Parietal lobe (tissue), 1 donor: ENCODE data around the gene DMGDH. TPM values are rescaled to one million over a fixed set of nuclear protein-coding genes. Genes with fewer than 3 reads are reported as not detected.

Experiments used
- total RNA-seq: library from RNA; depleted of rRNA; stranded (reverse); fragments of >200 nt; gene quantifications from one replicate; pipeline ENCODE4 v1.2.3, GENCODE V29; 2014

DMGDH gene
- 3.1 TPM for total RNA-seq

DNA sequence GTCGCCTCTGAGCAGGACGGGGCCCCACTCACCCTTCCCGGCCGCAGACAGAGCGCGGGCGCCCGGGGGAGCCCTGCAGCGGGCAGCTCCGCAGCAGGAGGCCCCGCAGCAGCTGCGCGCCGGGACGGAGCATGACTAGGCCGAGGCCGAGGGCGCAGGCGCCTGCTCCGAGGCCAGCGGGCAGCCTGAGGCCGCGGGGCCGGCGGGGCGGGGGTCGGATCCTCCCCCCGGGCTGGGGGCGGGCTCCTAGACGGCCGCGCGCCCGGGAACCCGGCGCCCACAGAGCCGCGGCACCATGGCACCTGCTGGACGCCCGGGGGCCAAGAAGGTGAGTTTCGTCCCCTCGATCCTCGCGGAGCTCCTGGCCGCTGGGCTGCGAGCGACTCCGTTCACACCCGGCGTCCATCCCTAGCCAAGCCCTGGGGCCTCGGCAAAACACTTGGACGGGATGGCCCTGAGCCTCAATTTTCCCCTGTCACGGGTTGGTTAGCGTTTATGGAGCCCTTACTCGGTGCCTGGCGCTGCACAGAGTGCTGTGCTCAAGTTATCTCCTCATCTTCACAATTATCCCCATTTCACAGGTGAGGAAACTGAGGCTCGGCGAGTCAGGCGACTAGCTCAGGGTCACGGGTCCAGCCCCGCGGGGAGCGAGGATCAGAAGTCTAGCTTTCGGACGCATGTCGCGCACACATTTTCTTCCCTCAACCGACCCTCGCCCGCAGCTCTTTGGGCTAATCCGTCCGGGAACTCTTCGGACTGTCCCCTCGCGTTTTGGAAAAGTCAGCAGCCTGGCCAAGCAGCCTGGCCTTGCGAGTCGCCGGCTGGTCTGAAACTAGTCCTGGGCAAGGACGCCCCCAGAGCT, at the start of gene DMGDH, which contains the start of gene BHMT2:
Gene DMGDH (minus strand): TSS at position 187 of the 862 bp plus-strand sequence. CDS start 54 bp downstream, at position 133.
Gene BHMT2 (plus strand): TSS at position 280 of the 862 bp plus-strand sequence. CDS start 16 bp downstream, at position 296.

DNA sequence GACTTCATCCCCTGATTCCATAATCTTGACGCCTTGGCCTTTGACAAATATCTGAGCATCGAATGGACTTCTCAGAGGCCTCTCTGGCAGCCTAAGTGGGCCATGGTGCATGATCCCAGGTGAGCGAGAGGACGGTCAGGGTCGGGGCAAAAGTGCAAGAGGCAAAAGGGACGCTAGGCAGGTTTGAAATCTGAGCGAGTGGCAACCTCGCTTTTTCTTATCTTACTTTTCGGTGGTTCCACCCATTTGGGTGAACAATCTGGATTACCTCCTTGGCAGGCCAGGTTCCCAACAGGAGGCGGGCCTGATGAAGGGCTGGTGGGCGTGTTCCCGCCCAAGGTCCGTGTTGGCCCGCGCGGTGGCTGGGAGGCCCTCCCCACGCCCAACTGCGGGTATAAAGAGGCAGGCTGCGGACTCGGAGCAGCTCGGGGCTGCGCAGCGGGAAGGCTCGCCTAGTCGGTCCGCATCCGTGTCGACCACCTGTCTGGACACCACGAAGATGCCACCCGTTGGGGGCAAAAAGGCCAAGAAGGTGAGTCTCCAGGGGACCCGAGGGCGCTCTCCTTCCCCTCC, 42.0 kb upstream of the DMGDH start, which contains the start of gene BHMT:
Gene BHMT (plus strand): TSS at position 423 of the 573 bp plus-strand sequence. CDS start 77 bp downstream, at position 500.

DNA sequence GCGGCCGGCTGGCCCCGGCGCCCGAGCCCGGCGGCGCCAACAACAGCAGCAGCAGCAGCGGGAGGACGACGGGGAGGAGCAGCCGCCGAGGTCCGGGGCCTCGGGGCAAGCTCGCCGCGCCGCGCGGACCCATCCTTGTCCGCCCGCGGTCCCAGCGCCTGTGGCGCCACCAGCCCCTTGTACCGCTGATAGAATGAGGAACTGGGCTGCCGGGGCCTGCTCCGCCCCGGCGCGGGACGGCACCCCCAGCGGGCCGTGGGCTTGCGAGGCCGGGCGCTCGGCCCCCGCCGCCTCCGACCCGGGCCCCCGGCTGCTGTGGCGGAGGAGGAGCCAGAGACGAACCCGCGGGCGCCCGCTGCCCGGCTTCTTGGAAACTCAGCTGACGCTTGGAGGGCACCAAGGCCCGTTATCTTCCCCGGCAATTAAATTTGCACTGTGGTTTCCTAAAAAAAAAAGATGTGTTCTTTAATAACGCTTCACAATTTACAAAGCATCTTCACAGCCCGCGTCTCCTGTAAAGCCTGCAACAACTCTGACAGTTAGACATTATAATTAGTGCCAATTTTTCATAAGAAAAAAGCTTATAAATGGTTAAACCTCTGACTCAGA, 84.3 kb downstream of the DMGDH start, which contains the start of gene ARSB:
Gene ARSB (minus strand): TSS at position 195 of the 609 bp plus-strand sequence. CDS start 62 bp downstream, at position 133.

Other genes with a start within 250 kb of the DMGDH start
- 28.5 TPM for gene ARSB, start 84.4 kb downstream of the DMGDH start, total RNA-seq
- not detected for gene BHMT2, start 93 bp upstream of the DMGDH start, total RNA-seq
- not detected for gene BHMT, start 42.1 kb upstream of the DMGDH start, total RNA-seq
- 46.0 TPM for gene JMY, start 166.5 kb upstream of the DMGDH start, total RNA-seq